Measurements from ENCODE around the gene LRBA.
A peak's percentile ranks its signal among the peaks of the same experiment; 100 is the strongest.

LRBA gene

GRCh38 chr4:150874338-150875226, 140.5 kb downstream of the LRBA start:
- Histone ChIP-seq H3K27ac (replicated peaks; ENCODE audit: low read length) (no peak overlapping the region), H2BK5ac (ENCODE audit: low read length) (no peak overlapping the region), H3K79me1 (ENCODE audit: low read depth, low read length) (no peaks in the 10 kb centered on the region), H3K4me2 (ENCODE audit: insufficient read depth, low read length, poor library complexity, severe bottlenecking) (no peak overlapping the region), H3K14ac (ENCODE audit: low read length) (no peak overlapping the region), H3K36me3 (replicated peaks in 1 of 2; ENCODE audit: control insufficient read depth in 2 of 2, insufficient read depth in 2 of 2, low read length in 2 of 2) (peaks cover 0 to 2% of the 10 kb centered on the region in 2 donors), H2BK120ac (ENCODE audit: low read depth, low read length) (no peak overlapping the region), H2BK15ac (ENCODE audit: low read length) (no peak overlapping the region), H3K9ac (ENCODE audit: low read depth, low read length, poor library complexity) (no peak overlapping the region), H3K27me3 (ENCODE audit: control insufficient read depth in 3 of 3, insufficient read depth in 3 of 3, low read depth in 1 of 3, low read length in 3 of 3) (no peaks in the 10 kb centered on the region), H3K4me1 (ENCODE audit: control insufficient read depth in 2 of 2, insufficient read depth in 1 of 2, low read depth in 1 of 2, low read length in 2 of 2) (no peaks in the 10 kb centered on the region), H3K4me3 (ENCODE audit: low read length in 2 of 2) (no peak overlapping the region), H4K91ac (ENCODE audit: low read depth, low read length, poor library complexity) (no peak overlapping the region), H3K9me3 (replicated peaks in 1 of 2; ENCODE audit: control insufficient read depth in 2 of 2, insufficient read depth in 1 of 2, low read depth in 1 of 2, low read length in 2 of 2) (peaks cover 5 to 21% of the 10 kb centered on the region in 2 donors), H3K18ac (ENCODE audit: low read length) (no peak overlapping the region), H2BK12ac (ENCODE audit: low read length) (no peak overlapping the region), H3K23ac (ENCODE audit: low read depth, low read length, poor library complexity) (no peak overlapping the region), H2AK5ac (ENCODE audit: low read depth, low read length) (no peak overlapping the region), H3K4ac (ENCODE audit: low read length) (no peak overlapping the region), H4K8ac (ENCODE audit: low read depth, low read length) (no peak overlapping the region), H2AFZ (ENCODE audit: low read length) (no peak overlapping the region)
- no CpG with 5 or more reads among the region's 6 CpGs for WGBS, 2 donors (ENCODE audit: extremely low coverage in 2 of 2, insufficient read length in 2 of 2, insufficient replicate concordance in 1 of 2)
- no peak for DNase-seq (ENCODE audit: low spot score)

DNA sequence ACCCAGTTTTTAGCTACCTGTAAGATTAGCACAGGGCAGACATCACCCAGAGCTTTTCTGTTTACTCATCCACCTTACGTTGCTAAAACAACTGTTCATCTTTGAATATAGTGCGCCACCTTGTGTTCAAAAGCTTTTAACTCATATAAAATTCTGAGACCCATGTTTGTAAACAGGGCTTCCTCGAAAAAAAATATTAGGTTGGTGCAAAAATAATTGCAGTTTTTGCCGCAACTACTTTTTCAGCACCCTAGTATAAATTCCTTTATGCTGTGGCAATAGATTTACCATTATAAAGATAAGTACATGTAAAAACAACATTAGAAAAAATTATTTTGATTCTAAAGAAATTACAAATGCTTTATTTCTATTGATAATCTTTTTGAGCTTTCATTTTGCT, 147.9 kb downstream of the LRBA start:
- H3K9me3 ChIP-seq (replicated peaks in 1 of 2; ENCODE audit: control insufficient read depth in 2 of 2, insufficient read depth in 1 of 2, low read depth in 1 of 2, low read length in 2 of 2), result no peaks in the 10 kb centered on the region
- no peak overlapping the region for H4K8ac ChIP-seq (ENCODE audit: low read depth, low read length)
- no peak overlapping the region for H3K14ac ChIP-seq (ENCODE audit: low read length)
- H2BK12ac ChIP-seq (ENCODE audit: low read length), result no peak overlapping the region
- no peak overlapping the region for H3K9ac ChIP-seq (ENCODE audit: low read depth, low read length, poor library complexity)
- no peak overlapping the region for H3K27ac ChIP-seq (replicated peaks; ENCODE audit: low read length)
- H3K79me1 ChIP-seq (ENCODE audit: low read depth, low read length), result no peaks in the 10 kb centered on the region
- H3K4me2 ChIP-seq (ENCODE audit: insufficient read depth, low read length, poor library complexity, severe bottlenecking), result no peak overlapping the region
- H3K23ac ChIP-seq (ENCODE audit: low read depth, low read length, poor library complexity), result no peak overlapping the region
- no peak overlapping the region for H3K18ac ChIP-seq (ENCODE audit: low read length)
- H2AFZ ChIP-seq (ENCODE audit: low read length), result no peak overlapping the region
- no peak overlapping the region for H2BK15ac ChIP-seq (ENCODE audit: low read length)
- H3K4me1 ChIP-seq (ENCODE audit: control insufficient read depth in 2 of 2, insufficient read depth in 1 of 2, low read depth in 1 of 2, low read length in 2 of 2), result no peaks in the 10 kb centered on the region
- no peaks in the 10 kb centered on the region for H3K27me3 ChIP-seq (ENCODE audit: control insufficient read depth in 3 of 3, insufficient read depth in 3 of 3, low read depth in 1 of 3, low read length in 3 of 3)
- H2AK5ac ChIP-seq (ENCODE audit: low read depth, low read length), result no peak overlapping the region
- no peak overlapping the region for H2BK5ac ChIP-seq (ENCODE audit: low read length)
- H3K4ac ChIP-seq (ENCODE audit: low read length), result no peak overlapping the region
- peak; percentile 69 for DNase-seq (ENCODE audit: low spot score)
- H2BK120ac ChIP-seq (ENCODE audit: low read depth, low read length), result no peak overlapping the region
- no CpG with 5 or more reads among the region's 4 CpGs for WGBS, 2 donors (ENCODE audit: extremely low coverage in 2 of 2, insufficient read length in 2 of 2, insufficient replicate concordance in 1 of 2)
- H4K91ac ChIP-seq (ENCODE audit: low read depth, low read length, poor library complexity), result no peak overlapping the region
- H3K4me3 ChIP-seq (ENCODE audit: low read length in 2 of 2), result no peak overlapping the region
- peaks cover 0 to 2% of the 10 kb centered on the region in 2 donors for H3K36me3 ChIP-seq (replicated peaks in 1 of 2; ENCODE audit: control insufficient read depth in 2 of 2, insufficient read depth in 2 of 2, low read length in 2 of 2)

GRCh38 chr4:150863456-150863855, 151.6 kb downstream of the LRBA start:
- WGBS, 2 donors (ENCODE audit: extremely low coverage in 2 of 2, insufficient read length in 2 of 2, insufficient replicate concordance in 1 of 2), result no CpG with 5 or more reads among the region's 7 CpGs
- Histone ChIP-seq H2AK5ac (ENCODE audit: low read depth, low read length) (no peak overlapping the region), H4K91ac (ENCODE audit: low read depth, low read length, poor library complexity) (no peak overlapping the region)

DNA sequence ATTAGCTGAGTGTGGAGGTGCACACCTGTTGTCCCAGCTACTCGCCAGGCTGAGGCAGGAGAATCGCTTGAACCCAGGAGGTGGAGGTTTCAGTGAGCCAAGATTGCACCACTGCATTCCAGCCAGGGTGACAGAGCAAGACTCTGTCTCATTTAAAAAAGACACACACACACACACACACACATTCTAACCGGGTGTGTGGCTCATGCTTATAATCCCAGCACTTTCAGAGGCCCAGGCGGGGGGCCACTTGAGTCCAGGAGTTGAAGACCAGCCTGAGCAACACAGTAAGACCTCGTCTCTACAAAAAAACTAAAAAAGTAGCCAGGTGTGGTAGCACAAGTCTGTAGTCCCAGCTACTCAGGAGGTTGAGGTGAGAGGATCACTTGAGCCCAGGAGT, 152.3 kb downstream of the LRBA start:
- no peak overlapping the region for H3K9ac ChIP-seq (ENCODE audit: low read depth, low read length, poor library complexity)
- no CpG with 5 or more reads among the region's 5 CpGs for WGBS, 2 donors (ENCODE audit: extremely low coverage in 2 of 2, insufficient read length in 2 of 2, insufficient replicate concordance in 1 of 2)
- H2BK5ac ChIP-seq (ENCODE audit: low read length), result no peak overlapping the region
- H3K4me2 ChIP-seq (ENCODE audit: insufficient read depth, low read length, poor library complexity, severe bottlenecking), result no peak overlapping the region
- no peak overlapping the region for H4K8ac ChIP-seq (ENCODE audit: low read depth, low read length)
- no peak overlapping the region for H3K4me3 ChIP-seq (ENCODE audit: low read length in 2 of 2)
- DNase-seq (ENCODE audit: low spot score), result no peak
- no peak overlapping the region for H3K18ac ChIP-seq (ENCODE audit: low read length)
- no peak overlapping the region for H3K14ac ChIP-seq (ENCODE audit: low read length)
- no peaks in the 10 kb centered on the region for H3K9me3 ChIP-seq (replicated peaks in 1 of 2; ENCODE audit: control insufficient read depth in 2 of 2, insufficient read depth in 1 of 2, low read depth in 1 of 2, low read length in 2 of 2)
- no peak overlapping the region for H2AFZ ChIP-seq (ENCODE audit: low read length)
- no peak overlapping the region for H3K27ac ChIP-seq (replicated peaks; ENCODE audit: low read length)
- H3K36me3 ChIP-seq (replicated peaks in 1 of 2; ENCODE audit: control insufficient read depth in 2 of 2, insufficient read depth in 2 of 2, low read length in 2 of 2), result no peaks in the 10 kb centered on the region
- no peaks in the 10 kb centered on the region for H3K27me3 ChIP-seq (ENCODE audit: control insufficient read depth in 3 of 3, insufficient read depth in 3 of 3, low read depth in 1 of 3, low read length in 3 of 3)
- no peak overlapping the region for H2BK12ac ChIP-seq (ENCODE audit: low read length)
- no peaks in the 10 kb centered on the region for H3K79me1 ChIP-seq (ENCODE audit: low read depth, low read length)
- no peak overlapping the region for H2BK15ac ChIP-seq (ENCODE audit: low read length)
- H3K4me1 ChIP-seq (ENCODE audit: control insufficient read depth in 2 of 2, insufficient read depth in 1 of 2, low read depth in 1 of 2, low read length in 2 of 2), result no peaks in the 10 kb centered on the region
- H2AK5ac ChIP-seq (ENCODE audit: low read depth, low read length), result no peak overlapping the region
- H3K4ac ChIP-seq (ENCODE audit: low read length), result no peak overlapping the region
- no peak overlapping the region for H2BK120ac ChIP-seq (ENCODE audit: low read depth, low read length)
- H3K23ac ChIP-seq (ENCODE audit: low read depth, low read length, poor library complexity), result no peak overlapping the region
- H4K91ac ChIP-seq (ENCODE audit: low read depth, low read length, poor library complexity), result no peak overlapping the region

More at GRCh38 chr4:150863456-150863855, 151.6 kb downstream of the LRBA start:
- Histone ChIP-seq H3K27ac (replicated peaks; ENCODE audit: low read length) (no peak overlapping the region), H2BK12ac (ENCODE audit: low read length) (no peak overlapping the region), H3K9me3 (replicated peaks in 1 of 2; ENCODE audit: control insufficient read depth in 2 of 2, insufficient read depth in 1 of 2, low read depth in 1 of 2, low read length in 2 of 2) (no peaks in the 10 kb centered on the region), H3K4me2 (ENCODE audit: insufficient read depth, low read length, poor library complexity, severe bottlenecking) (no peak overlapping the region), H3K9ac (ENCODE audit: low read depth, low read length, poor library complexity) (no peak overlapping the region), H3K27me3 (ENCODE audit: control insufficient read depth in 3 of 3, insufficient read depth in 3 of 3, low read depth in 1 of 3, low read length in 3 of 3) (no peaks in the 10 kb centered on the region), H3K4ac (ENCODE audit: low read length) (no peak overlapping the region), H3K23ac (ENCODE audit: low read depth, low read length, poor library complexity) (no peak overlapping the region), H2BK120ac (ENCODE audit: low read depth, low read length) (no peak overlapping the region), H3K79me1 (ENCODE audit: low read depth, low read length) (no peaks in the 10 kb centered on the region), H3K14ac (ENCODE audit: low read length) (no peak overlapping the region), H2BK5ac (ENCODE audit: low read length) (no peak overlapping the region), H2AFZ (ENCODE audit: low read length) (no peak overlapping the region), H3K4me1 (ENCODE audit: control insufficient read depth in 2 of 2, insufficient read depth in 1 of 2, low read depth in 1 of 2, low read length in 2 of 2) (no peaks in the 10 kb centered on the region), H3K4me3 (ENCODE audit: low read length in 2 of 2) (no peak overlapping the region), H3K36me3 (replicated peaks in 1 of 2; ENCODE audit: control insufficient read depth in 2 of 2, insufficient read depth in 2 of 2, low read length in 2 of 2) (no peaks in the 10 kb centered on the region), H2BK15ac (ENCODE audit: low read length) (no peak overlapping the region), H3K18ac (ENCODE audit: low read length) (no peak overlapping the region), H4K8ac (ENCODE audit: low read depth, low read length) (no peak overlapping the region)
- no peak for DNase-seq (ENCODE audit: low spot score)
